ENCODE measurements around the gene CCSER1. TPM values are rescaled to one million over a fixed set of nuclear protein-coding genes. Genes with fewer than 3 reads are reported as not detected.

The CCSER1 gene
- total RNA-seq, 1 experiment from 2014 or later, result 0.05 TPM

GRCh38 chr4:90715242-90715641, 588.0 kb downstream of the CCSER1 start:
- DNase-seq (ENCODE audit: low read depth, low spot score) (no peak), ATAC-seq (no peak)
- H3K4me3 ChIP-seq (ENCODE audit: low read depth in 2 of 2, low read length in 2 of 2), result no peak overlapping the region
- no peak overlapping the region for H3K27ac ChIP-seq (ENCODE audit: low read length)
- H3K4me1 ChIP-seq (ENCODE audit: control insufficient read depth, insufficient read depth, low read length), result no peaks in the 10 kb centered on the region
- ChIA-PET POLR2A (no interaction called here), CTCF (no interaction called here)
- H3K27me3 ChIP-seq (ENCODE audit: control insufficient read depth, insufficient read depth, low read length), result no peaks in the 10 kb centered on the region
- TF ChIP-seq POLR2AphosphoS5 (IDR thresholded peaks at IDR 0.05; ENCODE audit: low read depth, low read length) (no peak), CTCF (IDR thresholded peaks at IDR 0.05) (no peak), SIN3A (IDR thresholded peaks at IDR 0.05; ENCODE audit: borderline replicate concordance, insufficient read depth, low read depth, low read length) (no peak), REST (IDR thresholded peaks at IDR 0.05; ENCODE audit: insufficient read depth in 1 of 2, low read depth in 2 of 2, low read length in 1 of 2) (no peak), TCF7L2 (IDR thresholded peaks at IDR 0.05; ENCODE audit: low read depth, low read length) (no peak)
- H3K36me3 ChIP-seq (ENCODE audit: control insufficient read depth, insufficient read depth, low read length), result no peaks in the 10 kb centered on the region
- in situ Hi-C loops (cut with HindIII; ENCODE audit: low pct_unique_long_range_greater_than_20kb, low sequenced_read_pairs) (no loop called here), intact Hi-C loops (cut with micrococcal nuclease; ENCODE audit: unreplicated experiment) (no loop called here)
- BruUV-seq (replicated peaks), result no TSS peak
- H3K9me3 ChIP-seq (ENCODE audit: control insufficient read depth, insufficient read depth, low read depth, low read length), result no peaks in the 10 kb centered on the region

- ChIA-PET POLR2A (no interaction called here), CTCF (no interaction called here)
- no peak overlapping the region for H3K27ac ChIP-seq (ENCODE audit: low read length)
- TF ChIP-seq POLR2AphosphoS5 (IDR thresholded peaks at IDR 0.05; ENCODE audit: low read depth, low read length) (no peak), SIN3A (IDR thresholded peaks at IDR 0.05; ENCODE audit: borderline replicate concordance, insufficient read depth, low read depth, low read length) (no peak)
- H3K4me3 ChIP-seq (ENCODE audit: low read depth in 2 of 2, low read length in 2 of 2), result no peak overlapping the region
- no peaks in the 10 kb centered on the region for H3K9me3 ChIP-seq (ENCODE audit: control insufficient read depth, insufficient read depth, low read depth, low read length)
- ATAC-seq, result no peak
- no peak for DNase-seq (ENCODE audit: low read depth, low spot score)
- intact Hi-C loops (cut with micrococcal nuclease; ENCODE audit: unreplicated experiment), result no loop called here
- no TSS peak for BruUV-seq (replicated peaks)
- H3K36me3 ChIP-seq (ENCODE audit: control insufficient read depth, insufficient read depth, low read length), result no peaks in the 10 kb centered on the region
- in situ Hi-C loops (cut with HindIII; ENCODE audit: low pct_unique_long_range_greater_than_20kb, low sequenced_read_pairs), result no loop called here
- H3K4me1 ChIP-seq (ENCODE audit: control insufficient read depth, insufficient read depth, low read length), result no peaks in the 10 kb centered on the region
- no peaks in the 10 kb centered on the region for H3K27me3 ChIP-seq (ENCODE audit: control insufficient read depth, insufficient read depth, low read length)
Measured at GRCh38 chr4:90718931-90719330, 591.7 kb downstream of the CCSER1 start.

GRCh38 chr4:90727938-90728337, 600.7 kb downstream of the CCSER1 start:
- Histone ChIP-seq H3K9me3 (ENCODE audit: control insufficient read depth, insufficient read depth, low read depth, low read length) (no peaks in the 10 kb centered on the region), H3K36me3 (ENCODE audit: control insufficient read depth, insufficient read depth, low read length) (no peaks in the 10 kb centered on the region), H3K27ac (ENCODE audit: low read length) (no peak overlapping the region), H3K4me1 (ENCODE audit: control insufficient read depth, insufficient read depth, low read length) (no peaks in the 10 kb centered on the region), H3K27me3 (ENCODE audit: control insufficient read depth, insufficient read depth, low read length) (no peaks in the 10 kb centered on the region), H3K4me3 (ENCODE audit: low read depth in 2 of 2, low read length in 2 of 2) (no peak overlapping the region)
- ChIA-PET CTCF (no interaction called here), POLR2A (no interaction called here)
- in situ Hi-C loops (cut with HindIII; ENCODE audit: low pct_unique_long_range_greater_than_20kb, low sequenced_read_pairs), result no loop called here
- DNase-seq (ENCODE audit: low read depth, low spot score), result no peak
- BruUV-seq (replicated peaks), result no TSS peak
- TF ChIP-seq POLR2AphosphoS5 (IDR thresholded peaks at IDR 0.05; ENCODE audit: low read depth, low read length) (no peak), TCF7L2 (IDR thresholded peaks at IDR 0.05; ENCODE audit: low read depth, low read length) (no peak), CTCF (IDR thresholded peaks at IDR 0.05) (no peak), REST (IDR thresholded peaks at IDR 0.05; ENCODE audit: insufficient read depth in 1 of 2, low read depth in 2 of 2, low read length in 1 of 2) (no peak)
- no peak for ATAC-seq
- intact Hi-C loops (cut with micrococcal nuclease; ENCODE audit: unreplicated experiment), result no loop called here
